Measurements from ENCODE around the gene RAP1A.

The RAP1A gene

DNA sequence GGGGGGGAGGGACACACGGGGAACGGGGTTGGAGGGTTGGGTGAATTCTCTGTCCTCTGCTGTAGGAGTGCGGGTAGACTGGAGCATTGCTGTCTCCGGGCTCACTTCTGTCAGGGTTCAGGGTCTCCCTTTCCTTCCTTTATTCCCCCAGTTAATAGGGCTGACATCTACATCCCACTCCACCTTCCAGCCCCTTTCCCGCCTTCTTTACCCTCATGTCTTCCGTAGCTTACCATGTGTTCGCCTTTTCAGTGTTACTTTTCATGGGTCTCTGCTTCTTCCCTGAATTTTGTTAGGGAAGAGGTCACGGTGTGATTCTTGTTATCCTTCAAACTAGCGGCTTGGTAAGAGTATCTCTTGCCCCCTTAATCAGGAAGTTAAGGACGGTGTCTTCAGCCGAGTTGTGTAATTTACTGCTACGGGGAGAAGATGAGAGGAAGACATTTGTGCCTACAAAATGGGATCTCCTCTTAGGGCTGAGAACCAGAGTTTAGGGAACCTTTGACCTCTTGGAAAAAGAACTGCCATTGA is 917 bp downstream of the RAP1A start:
- peak overlapping the region; percentile 82 for H3K4me3 ChIP-seq (ENCODE audit: severe bottlenecking)
- TF ChIP-seq, protein P1, sequence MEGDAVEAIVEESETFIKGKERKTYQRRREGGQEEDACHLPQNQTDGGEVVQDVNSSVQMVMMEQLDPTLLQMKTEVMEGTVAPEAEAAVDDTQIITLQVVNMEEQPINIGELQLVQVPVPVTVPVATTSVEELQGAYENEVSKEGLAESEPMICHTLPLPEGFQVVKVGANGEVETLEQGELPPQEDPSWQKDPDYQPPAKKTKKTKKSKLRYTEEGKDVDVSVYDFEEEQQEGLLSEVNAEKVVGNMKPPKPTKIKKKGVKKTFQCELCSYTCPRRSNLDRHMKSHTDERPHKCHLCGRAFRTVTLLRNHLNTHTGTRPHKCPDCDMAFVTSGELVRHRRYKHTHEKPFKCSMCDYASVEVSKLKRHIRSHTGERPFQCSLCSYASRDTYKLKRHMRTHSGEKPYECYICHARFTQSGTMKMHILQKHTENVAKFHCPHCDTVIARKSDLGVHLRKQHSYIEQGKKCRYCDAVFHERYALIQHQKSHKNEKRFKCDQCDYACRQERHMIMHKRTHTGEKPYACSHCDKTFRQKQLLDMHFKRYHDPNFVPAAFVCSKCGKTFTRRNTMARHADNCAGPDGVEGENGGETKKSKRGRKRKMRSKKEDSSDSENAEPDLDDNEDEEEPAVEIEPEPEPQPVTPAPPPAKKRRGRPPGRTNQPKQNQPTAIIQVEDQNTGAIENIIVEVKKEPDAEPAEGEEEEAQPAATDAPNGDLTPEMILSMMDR (IDR thresholded peaks at IDR 0.05; ENCODE audit: poor library complexity, severe bottlenecking): no peak
- 0 out of 2 replicates have a peak, but pooled peaks cover 6% of the 10 kb centered on the region for H3K36me3 ChIP-seq (ENCODE audit: low read depth)
- peaks cover 7% of the 10 kb centered on the region for H3K4me1 ChIP-seq (ENCODE audit: insufficient read depth, poor library complexity, severe bottlenecking)
- ATAC-seq (ENCODE audit: low read depth): peak; percentile 26
- no peaks in the 10 kb centered on the region for H3K9me3 ChIP-seq (ENCODE audit: severe bottlenecking)
- DNase-seq (ENCODE audit: low spot score): no peak
- H3K27me3 ChIP-seq (ENCODE audit: insufficient read depth, poor library complexity, severe bottlenecking): no peaks in the 10 kb centered on the region
- H3K27ac ChIP-seq (ENCODE audit: poor library complexity, severe bottlenecking): peak overlapping the region; percentile 53

- DNase-seq (ENCODE audit: low spot score) (no peak), ATAC-seq (ENCODE audit: low read depth) (no peak)
- H3K4me3 ChIP-seq (ENCODE audit: severe bottlenecking): peak overlapping the region; percentile 82
- H3K36me3 ChIP-seq (ENCODE audit: low read depth): 0 out of 2 replicates have a peak, but pooled peaks cover 6% of the 10 kb centered on the region
- H3K27ac ChIP-seq (ENCODE audit: poor library complexity, severe bottlenecking): peak overlapping the region; percentile 53
- H3K4me1 ChIP-seq (ENCODE audit: insufficient read depth, poor library complexity, severe bottlenecking): peaks cover 7% of the 10 kb centered on the region
- H3K27me3 ChIP-seq (ENCODE audit: insufficient read depth, poor library complexity, severe bottlenecking): no peaks in the 10 kb centered on the region
- TF ChIP-seq, protein P1 (IDR thresholded peaks at IDR 0.05; ENCODE audit: poor library complexity, severe bottlenecking): no peak
- H3K9me3 ChIP-seq (ENCODE audit: severe bottlenecking): no peaks in the 10 kb centered on the region
These were observed 1.5 kb downstream of the RAP1A start for GRCh38 chr1:111621050-111621449.

DNA sequence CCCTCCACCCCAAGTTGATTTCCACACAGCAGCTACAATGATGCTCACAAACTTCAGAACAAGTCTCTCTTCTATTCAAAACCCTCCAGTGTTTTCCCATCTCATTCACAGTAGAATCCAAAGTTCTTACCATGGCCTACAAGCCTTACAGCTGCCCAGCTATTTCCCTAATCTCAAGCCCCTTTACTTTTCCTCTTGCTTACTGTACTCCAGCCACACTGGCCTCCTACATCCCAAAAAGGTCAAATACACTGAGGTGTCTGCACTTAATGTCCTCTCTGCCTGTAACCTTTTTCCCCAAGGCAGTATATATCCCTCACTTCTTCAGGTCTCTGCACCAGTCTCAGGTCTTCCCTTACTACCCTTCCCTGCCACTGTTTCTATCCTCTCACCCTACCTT is 2.6 kb downstream of the RAP1A start:
- H3K36me3 ChIP-seq (ENCODE audit: low read depth): 0 out of 2 replicates have a peak, but pooled peaks cover 6% of the 10 kb centered on the region
- H3K4me1 ChIP-seq (ENCODE audit: insufficient read depth, poor library complexity, severe bottlenecking): peaks cover 7% of the 10 kb centered on the region
- TF ChIP-seq, protein P1 (IDR thresholded peaks at IDR 0.05; ENCODE audit: poor library complexity, severe bottlenecking): no peak
- no peaks in the 10 kb centered on the region for H3K27me3 ChIP-seq (ENCODE audit: insufficient read depth, poor library complexity, severe bottlenecking)
- no peak for ATAC-seq (ENCODE audit: low read depth)
- no peaks in the 10 kb centered on the region for H3K9me3 ChIP-seq (ENCODE audit: severe bottlenecking)
- H3K27ac ChIP-seq (ENCODE audit: poor library complexity, severe bottlenecking): no peak overlapping the region
- no peak overlapping the region for H3K4me3 ChIP-seq (ENCODE audit: severe bottlenecking)
- no peak for DNase-seq (ENCODE audit: low spot score)

GRCh38 chr1:111624382-111624781 is 4.8 kb downstream of the RAP1A start:
- 0 out of 2 replicates have a peak, but pooled peaks cover 6% of the 10 kb centered on the region for H3K36me3 ChIP-seq (ENCODE audit: low read depth)
- no peak for ATAC-seq (ENCODE audit: low read depth)
- no peak overlapping the region for H3K4me3 ChIP-seq (ENCODE audit: severe bottlenecking)
- TF ChIP-seq, protein P1 (IDR thresholded peaks at IDR 0.05; ENCODE audit: poor library complexity, severe bottlenecking): no peak
- H3K27ac ChIP-seq (ENCODE audit: poor library complexity, severe bottlenecking): no peak overlapping the region
- H3K4me1 ChIP-seq (ENCODE audit: insufficient read depth, poor library complexity, severe bottlenecking): peaks cover 7% of the 10 kb centered on the region
- no peak for DNase-seq (ENCODE audit: low spot score)
- H3K27me3 ChIP-seq (ENCODE audit: insufficient read depth, poor library complexity, severe bottlenecking): no peaks in the 10 kb centered on the region
- no peaks in the 10 kb centered on the region for H3K9me3 ChIP-seq (ENCODE audit: severe bottlenecking)

DNA sequence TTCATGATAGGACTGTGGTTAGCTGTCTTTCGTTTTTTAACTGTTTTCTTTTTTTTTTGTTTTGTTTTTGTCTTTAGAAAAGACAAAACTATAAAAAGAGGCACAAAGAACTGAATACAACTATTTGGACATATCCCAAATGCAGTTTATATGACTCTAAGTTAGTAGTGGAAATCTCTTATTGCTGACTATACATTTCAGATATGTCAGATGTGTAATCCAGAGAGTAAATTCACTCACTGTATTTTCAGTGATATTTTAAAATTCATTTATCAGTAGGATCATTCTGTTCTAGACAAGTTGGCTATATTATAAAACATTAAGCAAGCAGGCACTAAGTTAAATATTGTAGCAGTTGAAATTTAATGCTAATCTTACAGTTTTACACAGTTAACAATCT is 5.7 kb downstream of the RAP1A start:
- 0 out of 2 replicates have a peak, but pooled peaks cover 6% of the 10 kb centered on the region for H3K36me3 ChIP-seq (ENCODE audit: low read depth)
- H3K27me3 ChIP-seq (ENCODE audit: insufficient read depth, poor library complexity, severe bottlenecking): no peaks in the 10 kb centered on the region
- no peak for DNase-seq (ENCODE audit: low spot score)
- no peaks in the 10 kb centered on the region for H3K9me3 ChIP-seq (ENCODE audit: severe bottlenecking)
- TF ChIP-seq, protein P1 (IDR thresholded peaks at IDR 0.05; ENCODE audit: poor library complexity, severe bottlenecking): no peak
- no peak overlapping the region for H3K4me3 ChIP-seq (ENCODE audit: severe bottlenecking)
- ATAC-seq (ENCODE audit: low read depth): no peak
- H3K4me1 ChIP-seq (ENCODE audit: insufficient read depth, poor library complexity, severe bottlenecking): peaks cover 7% of the 10 kb centered on the region
- no peak overlapping the region for H3K27ac ChIP-seq (ENCODE audit: poor library complexity, severe bottlenecking)

Data from RWPE2 (cell line).